ENCODE measurements around the gene GNG5.
"Not testable (repeated sequence)": the region's sequence is repeated elsewhere in the genome, so short reads cannot be mapped to it uniquely, and the experiment has no call there.

The GNG5 gene

GRCh38 chr1:84462118-84462517, 44.3 kb downstream of the GNG5 start:
- no peak overlapping the region for H3K9ac ChIP-seq (ENCODE audit: low read length in 5 of 5)
- no peak overlapping the region for H3K27ac ChIP-seq (ENCODE audit: low read depth, low read length)

GRCh38 chr1:84452436-84452835, 53.9 kb downstream of the GNG5 start:
- no peak overlapping the region for H3K9ac ChIP-seq (ENCODE audit: low read length in 5 of 5)
- H3K27me3 ChIP-seq (ENCODE audit: control insufficient read depth in 5 of 5, insufficient read depth in 4 of 5, low read length in 5 of 5): peaks cover 0 to 3% (median 0%) of the 10 kb centered on the region in 5 donors
- no peaks in the 10 kb centered on the region for H3K4me1 ChIP-seq (ENCODE audit: control insufficient read depth in 5 of 5, insufficient read depth in 5 of 5, low read length in 5 of 5)
- no peak overlapping the region for H3K4me3 ChIP-seq (ENCODE audit: low read depth in 1 of 5, low read length in 5 of 5)
- no peak overlapping the region for H3K27ac ChIP-seq (ENCODE audit: low read depth, low read length)
- H3K36me3 ChIP-seq (ENCODE audit: control insufficient read depth in 5 of 5, insufficient read depth in 5 of 5, low read length in 5 of 5): no peaks in the 10 kb centered on the region
- H3K9me3 ChIP-seq (ENCODE audit: control insufficient read depth in 5 of 5, low read length in 5 of 5): no peaks in the 10 kb centered on the region

More at GRCh38 chr1:84462118-84462517, 44.3 kb downstream of the GNG5 start:
- Histone ChIP-seq H3K27me3 (ENCODE audit: control insufficient read depth in 5 of 5, insufficient read depth in 4 of 5, low read length in 5 of 5) (peaks cover 0 to 8% (median 5%) of the 10 kb centered on the region in 5 donors), H3K36me3 (ENCODE audit: control insufficient read depth in 5 of 5, insufficient read depth in 5 of 5, low read length in 5 of 5) (no peaks in the 10 kb centered on the region), H3K9me3 (ENCODE audit: control insufficient read depth in 5 of 5, low read length in 5 of 5) (no peaks in the 10 kb centered on the region), H3K4me1 (ENCODE audit: control insufficient read depth in 5 of 5, insufficient read depth in 5 of 5, low read length in 5 of 5) (no peaks in the 10 kb centered on the region), H3K4me3 (ENCODE audit: low read depth in 1 of 5, low read length in 5 of 5) (no peak overlapping the region)

GRCh38 chr1:84450910-84451309, 55.5 kb downstream of the GNG5 start:
- H3K27me3 ChIP-seq (ENCODE audit: control insufficient read depth in 5 of 5, insufficient read depth in 4 of 5, low read length in 5 of 5): peaks cover 0 to 3% (median 0%) of the 10 kb centered on the region in 5 donors
- no peaks in the 10 kb centered on the region for H3K9me3 ChIP-seq (ENCODE audit: control insufficient read depth in 5 of 5, low read length in 5 of 5)
- no peak overlapping the region for H3K9ac ChIP-seq (ENCODE audit: low read length in 5 of 5)
- no peak overlapping the region for H3K4me3 ChIP-seq (ENCODE audit: low read depth in 1 of 5, low read length in 5 of 5)
- no peaks in the 10 kb centered on the region for H3K4me1 ChIP-seq (ENCODE audit: control insufficient read depth in 5 of 5, insufficient read depth in 5 of 5, low read length in 5 of 5)
- H3K27ac ChIP-seq (ENCODE audit: low read depth, low read length): no peak overlapping the region
- H3K36me3 ChIP-seq (ENCODE audit: control insufficient read depth in 5 of 5, insufficient read depth in 5 of 5, low read length in 5 of 5): no peaks in the 10 kb centered on the region

GRCh38 chr1:84448704-84449103, 57.7 kb downstream of the GNG5 start:
- not testable (repeated sequence) for H3K27me3 ChIP-seq (ENCODE audit: control insufficient read depth in 5 of 5, insufficient read depth in 4 of 5, low read length in 5 of 5); H3K36me3 ChIP-seq (ENCODE audit: control insufficient read depth in 5 of 5, insufficient read depth in 5 of 5, low read length in 5 of 5); H3K4me3 ChIP-seq (ENCODE audit: low read depth in 1 of 5, low read length in 5 of 5); H3K27ac ChIP-seq (ENCODE audit: low read depth, low read length); H3K4me1 ChIP-seq (ENCODE audit: control insufficient read depth in 5 of 5, insufficient read depth in 5 of 5, low read length in 5 of 5); H3K9me3 ChIP-seq (ENCODE audit: control insufficient read depth in 5 of 5, low read length in 5 of 5); H3K9ac ChIP-seq (ENCODE audit: low read length in 5 of 5)

Measured in subcutaneous abdominal adipose tissue (tissue), 5 donors.